ENCODE results near the gene PLEKHJ1.
"Not testable (repeated sequence)": the region's sequence is repeated elsewhere in the genome, so short reads cannot be mapped to it uniquely, and the experiment has no call there.

The PLEKHJ1 gene

GRCh38 chr19:2201473-2202148 is 34.5 kb downstream of the PLEKHJ1 start:
- in situ Hi-C loops (cut with MboI; ENCODE audit: low sequenced_read_pairs): no loop called here

- in situ Hi-C loops (cut with MboI; ENCODE audit: low sequenced_read_pairs): not testable (repeated sequence)
These were observed 35.4 kb downstream of the PLEKHJ1 start for GRCh38 chr19:2200624-2201294.

GRCh38 chr19:2199861-2200623 is 36.1 kb downstream of the PLEKHJ1 start:
- in situ Hi-C loops (cut with MboI; ENCODE audit: low sequenced_read_pairs): no loop called here

- in situ Hi-C loops (cut with MboI; ENCODE audit: low sequenced_read_pairs): no loop called here
These were observed 36.9 kb downstream of the PLEKHJ1 start for GRCh38 chr19:2199215-2199614.

GRCh38 chr19:2198317-2198716 is 37.8 kb downstream of the PLEKHJ1 start:
- in situ Hi-C loops (cut with MboI; ENCODE audit: low sequenced_read_pairs): no loop called here

GRCh38 chr19:2197270-2197669 is 38.9 kb downstream of the PLEKHJ1 start:
- in situ Hi-C loops (cut with MboI; ENCODE audit: low sequenced_read_pairs): no loop called here

- in situ Hi-C loops (cut with MboI; ENCODE audit: low sequenced_read_pairs): no loop called here
These were observed 40.2 kb downstream of the PLEKHJ1 start for GRCh38 chr19:2195914-2196313.

GRCh38 chr19:2195361-2195760 is 40.8 kb downstream of the PLEKHJ1 start:
- in situ Hi-C loops (cut with MboI; ENCODE audit: low sequenced_read_pairs): no loop called here

- in situ Hi-C loops (cut with MboI; ENCODE audit: low sequenced_read_pairs): no loop called here
These were observed 41.5 kb downstream of the PLEKHJ1 start for GRCh38 chr19:2194513-2195078.

- in situ Hi-C loops (cut with MboI; ENCODE audit: low sequenced_read_pairs): no loop called here
These were observed 42.3 kb downstream of the PLEKHJ1 start for GRCh38 chr19:2193807-2194206.

- in situ Hi-C loops (cut with MboI; ENCODE audit: low sequenced_read_pairs): no loop called here
These were observed 43.3 kb downstream of the PLEKHJ1 start for GRCh38 chr19:2192862-2193261.

GRCh38 chr19:2191456-2192310 is 44.4 kb downstream of the PLEKHJ1 start:
- in situ Hi-C loops (cut with MboI; ENCODE audit: low sequenced_read_pairs): no loop called here

GRCh38 chr19:2190848-2191455 is 45.2 kb downstream of the PLEKHJ1 start:
- in situ Hi-C loops (cut with MboI; ENCODE audit: low sequenced_read_pairs): no loop called here

- in situ Hi-C loops (cut with MboI; ENCODE audit: low sequenced_read_pairs): no loop called here
These were observed 46.2 kb downstream of the PLEKHJ1 start for GRCh38 chr19:2189880-2190279.

GRCh38 chr19:2188708-2189385 is 47.3 kb downstream of the PLEKHJ1 start:
- in situ Hi-C loops (cut with MboI; ENCODE audit: low sequenced_read_pairs): no loop called here

- in situ Hi-C loops (cut with MboI; ENCODE audit: low sequenced_read_pairs): no loop called here
These were observed 49.0 kb downstream of the PLEKHJ1 start for GRCh38 chr19:2187159-2187558.

GRCh38 chr19:2186071-2186846 is 49.9 kb downstream of the PLEKHJ1 start:
- in situ Hi-C loops (cut with MboI; ENCODE audit: low sequenced_read_pairs): no loop called here

GRCh38 chr19:2185734-2186070 is 50.4 kb downstream of the PLEKHJ1 start:
- in situ Hi-C loops (cut with MboI; ENCODE audit: low sequenced_read_pairs): no loop called here

- in situ Hi-C loops (cut with MboI; ENCODE audit: low sequenced_read_pairs): no loop called here
These were observed 51.6 kb downstream of the PLEKHJ1 start for GRCh38 chr19:2184422-2184975.
